Measurements from ENCODE around the gene NFATC4.

Gene NFATC4

DNA sequence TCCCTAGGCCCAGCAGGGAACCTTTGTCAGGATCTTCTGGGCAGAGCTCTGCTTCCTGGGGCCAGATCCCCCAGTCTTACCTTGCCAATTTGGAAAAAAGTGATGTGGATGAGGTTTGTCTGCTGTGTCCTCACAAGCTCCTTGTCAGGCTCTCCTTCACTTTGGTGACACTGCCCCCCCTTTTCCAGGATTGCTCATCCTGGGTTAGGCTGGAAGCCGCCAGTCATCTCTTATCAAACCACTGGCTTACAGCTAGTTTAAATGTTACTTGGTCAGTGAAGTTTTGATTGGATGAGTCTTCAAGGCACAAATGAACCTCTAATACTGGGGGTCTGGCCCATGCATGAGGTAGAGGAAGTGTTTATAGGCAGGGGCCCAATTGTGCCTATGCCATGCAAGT, 46.1 kb downstream of the NFATC4 start (continued):
- TF ChIP-seq, protein P1, sequence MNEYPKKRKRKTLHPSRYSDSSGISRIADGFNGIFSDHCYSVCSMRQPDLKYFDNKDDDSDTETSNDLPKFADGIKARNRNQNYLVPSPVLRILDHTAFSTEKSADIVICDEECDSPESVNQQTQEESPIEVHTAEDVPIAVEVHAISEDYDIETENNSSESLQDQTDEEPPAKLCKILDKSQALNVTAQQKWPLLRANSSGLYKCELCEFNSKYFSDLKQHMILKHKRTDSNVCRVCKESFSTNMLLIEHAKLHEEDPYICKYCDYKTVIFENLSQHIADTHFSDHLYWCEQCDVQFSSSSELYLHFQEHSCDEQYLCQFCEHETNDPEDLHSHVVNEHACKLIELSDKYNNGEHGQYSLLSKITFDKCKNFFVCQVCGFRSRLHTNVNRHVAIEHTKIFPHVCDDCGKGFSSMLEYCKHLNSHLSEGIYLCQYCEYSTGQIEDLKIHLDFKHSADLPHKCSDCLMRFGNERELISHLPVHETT (tag by site-specific recombination; IDR thresholded peaks at IDR 0.05): no peak
- TF ChIP-seq ZNF791 (tag by site-specific recombination; IDR thresholded peaks at IDR 0.05): no peak
- no peak for TF ChIP-seq ZBTB21 (tag by site-specific recombination; IDR thresholded peaks at IDR 0.05)
- no peak for TF ChIP-seq ZFP41 (tag by site-specific recombination; IDR thresholded peaks at IDR 0.05; ENCODE audit: borderline replicate concordance)

DNA sequence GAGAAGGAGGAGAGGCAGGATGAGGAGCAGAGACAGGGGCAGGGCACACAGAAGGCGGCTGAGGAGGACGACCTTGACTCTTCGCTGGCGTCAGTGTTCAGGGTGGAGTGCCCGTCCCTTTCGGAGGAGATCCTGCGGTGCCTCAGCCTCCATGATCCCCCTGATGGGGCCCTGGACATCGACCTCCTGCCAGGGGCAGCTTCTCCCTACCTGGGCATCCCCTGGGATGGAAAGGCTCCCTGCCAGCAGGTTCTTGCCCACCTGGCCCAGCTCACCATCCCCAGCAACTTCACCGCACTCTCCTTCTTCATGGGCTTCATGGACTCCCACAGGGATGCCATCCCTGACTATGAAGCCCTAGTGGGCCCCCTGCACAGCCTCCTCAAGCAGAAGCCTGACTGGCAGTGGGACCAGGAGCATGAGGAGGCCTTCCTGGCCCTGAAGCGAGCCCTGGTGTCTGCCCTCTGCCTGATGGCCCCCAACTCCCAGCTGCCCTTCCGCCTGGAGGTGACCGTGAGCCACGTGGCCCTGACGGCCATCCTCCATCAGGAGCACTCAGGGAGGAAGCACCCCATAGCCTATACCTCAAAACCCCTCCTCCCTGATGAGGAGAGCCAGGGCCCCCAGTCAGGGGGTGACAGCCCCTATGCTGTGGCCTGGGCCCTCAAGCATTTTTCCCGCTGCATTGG, 46.9 kb downstream of the NFATC4 start:
- Histone ChIP-seq H3K4me3 (ENCODE audit: low read depth, low read length) (no peak overlapping the region), H3K4me1 (ENCODE audit: control insufficient read depth, insufficient read depth, low read length) (no peaks in the 10 kb centered on the region), H3K36me3 (ENCODE audit: control insufficient read depth in 2 of 2, insufficient read depth in 1 of 2, low read length in 2 of 2) (peaks cover 0 to 60% of the 10 kb centered on the region in 2 experiments; a peak in 1 of 3 replicates), H3K9me3 (ENCODE audit: control insufficient read depth, insufficient read depth, low read depth, low read length) (no peaks in the 10 kb centered on the region), H3K27ac (ENCODE audit: extremely low read depth, low read depth, low read length) (no peak overlapping the region)
- TF ChIP-seq ZNF549 (tag by site-specific recombination; IDR thresholded peaks at IDR 0.05) (no peak), GLIS1 (tag by site-specific recombination; IDR thresholded peaks at IDR 0.05) (peak; percentile 26; the same call in 1 of the 2 replicates)
- TF ChIP-seq, protein P2, sequence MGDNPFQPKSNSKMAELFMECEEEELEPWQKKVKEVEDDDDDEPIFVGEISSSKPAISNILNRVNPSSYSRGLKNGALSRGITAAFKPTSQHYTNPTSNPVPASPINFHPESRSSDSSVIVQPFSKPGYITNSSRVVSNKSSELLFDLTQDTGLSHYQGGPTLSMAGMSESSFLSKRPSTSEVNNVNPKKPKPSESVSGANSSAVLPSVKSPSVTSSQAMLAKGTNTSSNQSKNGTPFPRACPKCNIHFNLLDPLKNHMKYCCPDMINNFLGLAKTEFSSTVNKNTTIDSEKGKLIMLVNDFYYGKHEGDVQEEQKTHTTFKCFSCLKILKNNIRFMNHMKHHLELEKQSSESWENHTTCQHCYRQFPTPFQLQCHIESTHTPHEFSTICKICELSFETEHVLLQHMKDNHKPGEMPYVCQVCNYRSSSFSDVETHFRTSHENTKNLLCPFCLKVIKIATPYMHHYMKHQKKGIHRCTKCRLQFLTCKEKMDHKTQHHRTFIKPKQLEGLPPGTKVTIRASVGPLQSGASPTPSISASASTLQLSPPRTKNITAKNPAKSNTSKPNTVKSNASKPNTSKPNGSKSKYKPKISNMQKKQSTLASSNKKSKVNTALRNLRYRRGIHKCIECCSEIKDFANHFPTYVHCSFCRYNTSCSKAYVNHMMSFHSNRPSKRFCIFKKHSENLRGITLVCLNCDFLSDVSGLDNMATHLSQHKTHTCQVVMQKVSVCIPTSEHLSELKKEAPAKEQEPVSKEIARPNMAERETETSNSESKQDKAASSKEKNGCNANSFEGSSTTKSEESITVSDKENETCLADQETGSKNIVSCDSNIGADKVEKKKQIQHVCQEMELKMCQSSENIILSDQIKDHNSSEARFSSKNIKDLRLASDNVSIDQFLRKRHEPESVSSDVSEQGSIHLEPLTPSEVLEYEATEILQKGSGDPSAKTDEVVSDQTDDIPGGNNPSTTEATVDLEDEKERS (tag by site-specific recombination; IDR thresholded peaks at IDR 0.05): no peak
- ChIA-PET CTCF (interaction anchor here (0.7 to 1.9 kb wide), 4 partner anchors 11 to 172 kb away, joined by 3 to 9 read pairs (median 4); partner anchors contain the start of gene TINF2), POLR2A (no interaction called here)

DNA sequence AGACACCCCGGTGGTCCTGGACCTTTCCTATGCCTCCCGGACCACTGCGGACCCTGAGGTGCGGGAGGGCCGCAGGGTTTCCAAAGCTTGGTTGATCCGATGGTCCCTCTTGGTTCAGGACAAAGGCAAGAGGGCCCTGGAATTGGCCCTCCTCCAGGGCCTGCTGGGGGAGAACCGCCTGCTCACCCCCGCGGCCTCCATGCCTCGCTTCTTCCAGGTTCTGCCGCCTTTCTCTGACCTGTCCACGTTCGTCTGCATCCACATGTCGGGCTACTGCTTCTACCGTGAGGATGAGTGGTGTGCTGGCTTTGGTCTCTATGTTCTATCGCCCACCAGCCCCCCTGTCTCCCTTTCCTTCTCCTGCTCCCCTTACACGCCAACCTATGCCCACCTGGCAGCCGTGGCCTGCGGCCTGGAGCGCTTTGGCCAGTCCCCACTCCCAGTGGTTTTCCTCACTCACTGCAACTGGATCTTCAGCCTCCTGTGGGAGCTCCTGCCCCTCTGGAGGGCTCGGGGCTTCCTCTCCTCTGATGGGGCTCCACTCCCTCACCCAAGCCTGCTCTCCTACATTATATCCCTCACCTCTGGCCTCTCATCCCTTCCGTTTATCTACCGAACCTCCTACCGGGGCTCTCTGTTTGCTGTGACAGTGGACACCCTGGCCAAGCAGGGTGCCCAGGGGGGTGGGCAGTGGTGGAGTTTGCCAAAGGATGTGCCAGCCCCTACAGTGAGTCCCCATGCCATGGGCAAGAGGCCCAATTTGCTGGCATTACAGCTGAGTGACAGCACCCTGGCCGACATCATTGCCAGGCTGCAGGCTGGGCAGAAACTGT, 47.7 kb downstream of the NFATC4 start:
- H3K27ac ChIP-seq (ENCODE audit: extremely low read depth, low read depth, low read length): no peak overlapping the region
- TF ChIP-seq ZNF311 (tag by site-specific recombination; IDR thresholded peaks at IDR 0.05; ENCODE audit: borderline replicate concordance) (no peak), ZNF169 (tag by site-specific recombination; IDR thresholded peaks at IDR 0.05) (no peak), BCL11B (tag by site-specific recombination; IDR thresholded peaks at IDR 0.05; ENCODE audit: low read depth) (no peak), ZNF175 (tag by site-specific recombination; IDR thresholded peaks at IDR 0.05) (no peak), ZNF529 (tag by site-specific recombination; IDR thresholded peaks at IDR 0.05; ENCODE audit: insufficient replicate concordance) (no peak), ZNF555 (tag by site-specific recombination; conservative IDR thresholded peaks at IDR 0.05) (no peak), TCF7L2 (IDR thresholded peaks at IDR 0.05; ENCODE audit: borderline replicate concordance, low read depth, low read length) (no peak), ZFP37 (tag by site-specific recombination; IDR thresholded peaks at IDR 0.05) (no peak), ZNF138 (tag by site-specific recombination; IDR thresholded peaks at IDR 0.05; ENCODE audit: borderline replicate concordance) (no peak)
- TF ChIP-seq, protein P1 (tag by site-specific recombination; IDR thresholded peaks at IDR 0.05): no peak
- H3K36me3 ChIP-seq (ENCODE audit: control insufficient read depth in 2 of 2, insufficient read depth in 1 of 2, low read length in 2 of 2): peaks cover 0 to 53% of the 10 kb centered on the region in 2 experiments; a peak in 1 of 3 replicates
- CTCF ChIA-PET: interaction anchor here (1.4 kb wide), 1 partner anchor 50 kb away, joined by 3 read pairs; no protein-coding TSS in a partner anchor
- H3K4me3 ChIP-seq (ENCODE audit: low read depth, low read length): no peak overlapping the region
- POLR2A ChIA-PET: no interaction called here
- H3K9me3 ChIP-seq (ENCODE audit: control insufficient read depth, insufficient read depth, low read depth, low read length): no peaks in the 10 kb centered on the region
- no peaks in the 10 kb centered on the region for H3K4me1 ChIP-seq (ENCODE audit: control insufficient read depth, insufficient read depth, low read length)

Data from HEK293 (cell line).